Endothelial cell of umbilical vein (primary cell): ENCODE data around the gene GRID1. TPM values are rescaled to one million over a fixed set of nuclear protein-coding genes. Genes with fewer than 3 reads are reported as not detected.

Experiments
- BruUV-seq: library from RNA; stranded (reverse); fragments of 400-500 nt; replicated peaks from 2 replicates; lab custom pipeline; 2021; lab: Mats Ljungman, UMichigan
- CTCF ChIA-PET: fragments of 300-600, 350-600 bp; sonication (Branson Sonifier 250); formaldehyde crosslinking; loops from one replicate; lab custom pipeline; 2021; ENCODE audit warnings: antibody characterized with exemption, inconsistent platforms; lab: Charles Lee
- POLR2A ChIA-PET: fragments of 300-600, 350-600 bp; sonication (Branson Sonifier 250); formaldehyde crosslinking; loops from one replicate; lab custom pipeline; 2021; ENCODE audit warnings: antibody characterized with exemption, inconsistent platforms; lab: Charles Lee
- DNase-seq: peaks from one replicate; pipeline ENCODE4 v3.0.0-alpha.2; 2011; ENCODE audit warnings: low read depth, low spot score
- FAIRE-seq: peaks from 2 replicates; lab custom pipeline; 2011; peaks lifted over from hg19 to GRCh38; lab: Jason Lieb, UNC
- H2AFZ ChIP-seq: 2 replicates; pipeline ENCODE4 v1.6.0; 2012; ENCODE audit warnings: low read depth, low read length, control low read depth, inconsistent platforms
- H3K27ac ChIP-seq: 2 replicates; pipeline ENCODE4 v1.5.1; 2011; ENCODE audit warnings: low read depth, mild to moderate bottlenecking, control low read depth, low read length, moderate library complexity; ENCODE audit not compliant: insufficient read depth
- H3K27me3 ChIP-seq, 2 experiments: 2 replicates each; pipeline versions ENCODE4 v1.6.0 to v1.6.1; 2011; ENCODE audit warnings: low read length in 2 of 2, mixed read lengths in 1 of 2; ENCODE audit not compliant: control insufficient read depth in 2 of 2, insufficient read depth in 2 of 2
- H3K36me3 ChIP-seq, 2 experiments: 2 replicates in 1 of 2; 3 replicates in 1 of 2; pipeline ENCODE4 v1.5.1; 2011; ENCODE audit warnings: low read length in 2 of 2, mild to moderate bottlenecking in 1 of 2, moderate library complexity in 1 of 2; ENCODE audit not compliant: control insufficient read depth in 2 of 2, insufficient read depth in 2 of 2; ENCODE audit errors: extremely low read depth in 1 of 2
- H3K4me1 ChIP-seq: 3 replicates; pipeline ENCODE4 v1.5.1; 2011; ENCODE audit warnings: mild to moderate bottlenecking, low read length; ENCODE audit not compliant: control insufficient read depth, insufficient read depth; ENCODE audit errors: extremely low read depth
- H3K4me2 ChIP-seq: 2 replicates; pipeline ENCODE4 v1.6.1; 2011; ENCODE audit warnings: low read length, control low read depth, mixed read lengths; ENCODE audit not compliant: insufficient read depth
- H3K4me3 ChIP-seq, 3 experiments: fragments of 200-600 bp in 1 of 3; sonication (generic), shearing (Covaris generic) in 1 of 3; replicated peaks in 1 of 3; 2 replicates each; pipeline ENCODE4 v1.5.1; 2011 to 2016; ENCODE audit warnings: control low read depth in 3 of 3, low read length in 3 of 3, mild to moderate bottlenecking in 2 of 3, inconsistent platforms in 1 of 3, low read depth in 1 of 3, moderate library complexity in 1 of 3; ENCODE audit not compliant: insufficient read depth in 1 of 3
- H3K79me2 ChIP-seq: 2 replicates; pipeline ENCODE4 v1.6.0; 2012; ENCODE audit warnings: low read length, inconsistent platforms; ENCODE audit not compliant: control insufficient read depth, insufficient read depth
- H3K9ac ChIP-seq: replicated peaks from 2 replicates; pipeline ENCODE3; 2011; ENCODE audit warnings: low read length, control low read depth; ENCODE audit not compliant: insufficient read depth; ENCODE audit errors: extremely low read depth
- H3K9me1 ChIP-seq: replicated peaks from 3 replicates; pipeline ENCODE4 v1.6.0; 2011; ENCODE audit warnings: mild to moderate bottlenecking, low read length; ENCODE audit not compliant: control insufficient read depth, insufficient read depth; ENCODE audit errors: extremely low read depth
- H3K9me3 ChIP-seq: replicated peaks from 2 replicates; pipeline ENCODE4 v1.5.1; 2012; ENCODE audit warnings: low read length, inconsistent platforms; ENCODE audit not compliant: control insufficient read depth, insufficient read depth
- H4K20me1 ChIP-seq: replicated peaks from 2 replicates; pipeline ENCODE3; 2011; ENCODE audit warnings: mild to moderate bottlenecking, low read length; ENCODE audit not compliant: control insufficient read depth, insufficient read depth; ENCODE audit errors: extremely low read depth
- EZH2 ChIP-seq: IDR thresholded peaks from 2 replicates; pipeline ENCODE4 v1.6.1; 2012; ENCODE audit warnings: borderline replicate concordance, low read depth, mild to moderate bottlenecking, moderate library complexity, low read length, inconsistent platforms; ENCODE audit not compliant: severe bottlenecking
- FOS ChIP-seq: IDR thresholded peaks from 2 replicates; pipeline ENCODE4 v1.6.1; 2011; ENCODE audit warnings: mild to moderate bottlenecking, low read length, moderate library complexity, borderline replicate concordance; ENCODE audit not compliant: insufficient read depth
- GATA2 ChIP-seq: IDR thresholded peaks from 2 replicates; pipeline ENCODE4 v1.7.0; 2011; ENCODE audit warnings: low read depth, mild to moderate bottlenecking, moderate library complexity, mixed read lengths, low read length; ENCODE audit not compliant: insufficient read length, insufficient read depth
- JUN ChIP-seq: IDR thresholded peaks from 2 replicates; pipeline ENCODE4 v1.6.1; 2011; ENCODE audit warnings: borderline replicate concordance, low read depth; ENCODE audit not compliant: insufficient read length, insufficient read depth
- MYC ChIP-seq: IDR thresholded peaks from one replicate; pipeline ENCODE4 v1.6.1; 2011; ENCODE audit warnings: mild to moderate bottlenecking, low read depth, low read length
- POLR2A ChIP-seq: IDR thresholded peaks from 2 replicates; pipeline ENCODE4 v1.6.1; 2012; ENCODE audit warnings: low read depth, mild to moderate bottlenecking, control low read depth, low read length
- POLR2AphosphoS5 ChIP-seq: IDR thresholded peaks from 2 replicates; pipeline ENCODE4 v1.6.1; 2012; ENCODE audit warnings: low read depth, mild to moderate bottlenecking, control low read depth, low read length, moderate library complexity; ENCODE audit not compliant: insufficient read depth
- dilution Hi-C: fragments of 300-500 bp; cut with MboI; formaldehyde crosslinking; loops from one replicate; pipeline ENCODE4 v1.15.0; 2019; ENCODE audit warnings: low sequenced_read_pairs; ENCODE audit not compliant: extremely low pct_ligation_motif_present
- intact Hi-C: fragments of 100-400 bp; cut with micrococcal nuclease; formaldehyde crosslinking; loops from one replicate; pipeline ENCODE4 v1.10.0; 2022
- polyA plus RNA-seq, 4 experiments: library from polyadenylated mRNA; depleted of rRNA in 3 of 4; stranded (reverse) in 3 of 4; unstranded in 1 of 4; fragments of >200 nt; gene quantifications; 2 replicates each; pipeline versions ENCODE4 v1.2.1 to v1.2.3, GENCODE V29; 2011 to 2012; ENCODE audit warnings: missing spikeins in 1 of 4
- total RNA-seq: library from RNA; stranded (reverse); gene quantifications from 2 replicates; pipeline ENCODE4 v1.2.3, GENCODE V29; 2021
- TF ChIP-seq, protein P1 (sequence below), 2 donors: IDR thresholded peaks; 1 replicate in 1 of 2; 2 replicates in 1 of 2; pipeline ENCODE4 v1.5.1; 2011; ENCODE audit warnings: low read length in 2 of 2, mild to moderate bottlenecking in 2 of 2, moderate library complexity in 2 of 2, control low read depth in 1 of 2, inconsistent platforms in 1 of 2, low read depth in 1 of 2; ENCODE audit not compliant: insufficient read depth in 1 of 2; ENCODE audit errors: extremely low read depth in 1 of 2
- TF ChIP-seq, protein P2 (sequence below): IDR thresholded peaks from 2 replicates; pipeline ENCODE4 v1.6.1; 2011; ENCODE audit not compliant: insufficient read depth, insufficient read length

The GRID1 gene
- total and polyA plus RNA-seq, 2 donors (not counting 3 experiments of a cell fraction or from before 2014, with no cell fraction given): not detected

DNA sequence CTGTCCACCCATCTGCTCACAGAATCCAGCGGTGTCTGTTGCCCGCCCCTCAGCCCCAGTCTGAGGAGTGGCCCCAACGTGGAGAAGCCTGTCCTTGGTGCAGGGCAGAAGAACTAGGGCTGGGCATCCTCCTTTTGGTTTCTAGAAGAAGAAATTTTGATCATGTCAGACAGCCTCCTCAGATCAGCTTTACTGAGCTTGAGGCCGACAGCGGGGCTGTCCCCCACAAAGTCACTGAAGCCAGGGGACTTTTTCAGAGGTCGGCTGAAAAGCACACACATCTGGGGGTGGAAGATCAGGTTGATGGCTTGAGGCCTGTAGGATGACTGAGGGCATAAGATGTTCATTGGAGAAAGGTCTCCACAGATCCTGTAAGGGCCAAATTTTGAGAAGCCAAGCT lies 767.9 kb downstream of the GRID1 start:
- Histone ChIP-seq H3K4me2 (no peak overlapping the region), H3K9me3 (no peaks in the 10 kb centered on the region), H3K9me1 (no peaks in the 10 kb centered on the region), H2AFZ (no peak overlapping the region), H3K79me2 (no peaks in the 10 kb centered on the region), H3K27ac (no peak overlapping the region), H4K20me1 (no peaks in the 10 kb centered on the region), H3K4me3 (no peak overlapping the region), H3K36me3 (no peaks in the 10 kb centered on the region), H3K4me1 (no peaks in the 10 kb centered on the region), H3K27me3 (no peaks in the 10 kb centered on the region), H3K9ac (no peak overlapping the region)
- no TSS peak for BruUV-seq
- CTCF ChIA-PET: no interaction called here
- POLR2A ChIA-PET: no interaction called here
- no peak for DNase-seq
- no peak for FAIRE-seq
- TF ChIP-seq, protein P1, sequence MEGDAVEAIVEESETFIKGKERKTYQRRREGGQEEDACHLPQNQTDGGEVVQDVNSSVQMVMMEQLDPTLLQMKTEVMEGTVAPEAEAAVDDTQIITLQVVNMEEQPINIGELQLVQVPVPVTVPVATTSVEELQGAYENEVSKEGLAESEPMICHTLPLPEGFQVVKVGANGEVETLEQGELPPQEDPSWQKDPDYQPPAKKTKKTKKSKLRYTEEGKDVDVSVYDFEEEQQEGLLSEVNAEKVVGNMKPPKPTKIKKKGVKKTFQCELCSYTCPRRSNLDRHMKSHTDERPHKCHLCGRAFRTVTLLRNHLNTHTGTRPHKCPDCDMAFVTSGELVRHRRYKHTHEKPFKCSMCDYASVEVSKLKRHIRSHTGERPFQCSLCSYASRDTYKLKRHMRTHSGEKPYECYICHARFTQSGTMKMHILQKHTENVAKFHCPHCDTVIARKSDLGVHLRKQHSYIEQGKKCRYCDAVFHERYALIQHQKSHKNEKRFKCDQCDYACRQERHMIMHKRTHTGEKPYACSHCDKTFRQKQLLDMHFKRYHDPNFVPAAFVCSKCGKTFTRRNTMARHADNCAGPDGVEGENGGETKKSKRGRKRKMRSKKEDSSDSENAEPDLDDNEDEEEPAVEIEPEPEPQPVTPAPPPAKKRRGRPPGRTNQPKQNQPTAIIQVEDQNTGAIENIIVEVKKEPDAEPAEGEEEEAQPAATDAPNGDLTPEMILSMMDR (IDR thresholded peaks at IDR 0.05; ENCODE audit: extremely low read depth in 1 of 2, insufficient read depth in 1 of 2, low read depth in 1 of 2, low read length in 2 of 2): no peak
- TF ChIP-seq, protein P2, sequence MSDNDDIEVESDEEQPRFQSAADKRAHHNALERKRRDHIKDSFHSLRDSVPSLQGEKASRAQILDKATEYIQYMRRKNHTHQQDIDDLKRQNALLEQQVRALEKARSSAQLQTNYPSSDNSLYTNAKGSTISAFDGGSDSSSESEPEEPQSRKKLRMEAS: no peak
- TF ChIP-seq JUN (no peak), MYC (no peak), FOS (no peak), POLR2A (no peak), EZH2 (no peak), GATA2 (no peak), POLR2AphosphoS5 (no peak)
- dilution Hi-C loops: no loop called here
- intact Hi-C loops: no loop called here
